Left kidney (tissue), 2 donors: ENCODE results near the gene PIGK. TPM values are rescaled to one million over a fixed set of nuclear protein-coding genes. Genes with fewer than 3 reads are reported as not detected.

Experiments used
- DNase-seq: peaks from one replicate; pipeline ENCODE4 v3.0.0-alpha.2; 2013
- polyA plus RNA-seq: library from polyadenylated mRNA; unstranded; fragments of 120-200 nt; gene quantifications from one replicate; pipeline ENCODE4 v1.2.1, GENCODE V29; 2013; ENCODE audit not compliant: insufficient read length

PIGK gene
- polyA plus RNA-seq, 1 donor: 49.0 TPM

DNA sequence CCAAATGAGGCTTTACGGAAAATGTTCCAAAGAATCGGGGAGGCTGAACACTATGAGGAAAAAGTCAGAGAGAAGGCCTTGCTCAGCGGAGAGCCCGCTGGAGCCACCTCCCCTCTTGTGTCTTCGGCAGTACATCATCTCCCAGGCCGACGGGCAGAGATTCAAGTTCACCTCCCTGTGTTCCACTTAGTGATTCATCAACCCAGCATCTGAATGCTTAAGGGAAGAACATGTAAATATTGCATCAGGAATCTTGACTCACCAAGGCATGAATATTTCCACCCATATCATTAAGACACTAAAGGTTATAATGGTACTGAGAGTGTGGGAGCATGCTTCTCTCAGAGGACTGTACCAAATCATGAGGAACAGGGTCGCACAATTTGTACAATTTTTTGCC is 179.5 kb downstream of the PIGK start:
- DNase-seq: no peak

DNA sequence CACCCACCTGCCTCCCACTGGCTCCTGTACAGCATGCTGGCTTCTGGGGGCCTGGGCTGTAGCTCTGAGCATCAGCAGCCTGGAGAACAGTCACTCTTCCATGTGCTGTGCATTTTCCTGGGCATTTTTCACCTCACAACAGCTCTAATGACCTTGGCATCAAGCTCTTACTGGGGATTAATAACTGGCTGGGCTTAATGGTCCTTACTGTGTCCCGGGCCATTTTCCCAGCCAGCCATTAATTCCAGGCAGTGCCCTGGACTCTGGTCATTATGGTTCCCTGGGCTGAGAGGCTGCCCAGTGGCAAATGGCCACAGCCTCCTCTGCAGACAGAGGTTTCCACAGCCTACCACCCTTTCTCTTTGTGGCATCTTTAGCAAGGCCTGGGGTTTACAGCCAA is 180.1 kb downstream of the PIGK start:
- no peak for DNase-seq

Other genes starting within 250 kb of the PIGK start
- gene AK5, start 62.6 kb upstream of the PIGK start, polyA plus RNA-seq: 4.6 TPM